Naive thymus-derived CD4-positive, alpha-beta T cell (primary cell): ENCODE measurements around the gene WDR82. TPM values are rescaled to one million over a fixed set of nuclear protein-coding genes. Genes with fewer than 3 reads are reported as not detected.

Experiments
- ATAC-seq: fragments of 150-1000 bp; cut with Tn5 transposase; 2 replicates; pipeline ENCODE4 v1.10.0; 2021; ENCODE audit warnings: mild to moderate bottlenecking, moderate library complexity
- CTCF ChIA-PET: fragments of 350-600 bp; sonication (Branson Sonifier 250); formaldehyde crosslinking; loops from one replicate; lab custom pipeline; 2021; ENCODE audit warnings: antibody characterized with exemption; lab: Charles Lee
- POLR2A ChIA-PET: fragments of 350-600 bp; sonication (Branson Sonifier 250); formaldehyde crosslinking; loops from one replicate; lab custom pipeline; 2021; ENCODE audit warnings: antibody characterized with exemption, inconsistent platforms; lab: Charles Lee
- DNase-seq, 9 donors: peaks; one replicate each; pipeline versions ENCODE4 v3.0.0 to v3.0.0-alpha.2; 2020 to 2022; ENCODE audit warnings: mixed read lengths in 1 of 9
- H3K27ac ChIP-seq: one replicate; pipeline ENCODE4 v1.7.0; 2013; ENCODE audit warnings: mild to moderate bottlenecking, low read depth, low read length, moderate library complexity
- H3K27me3 ChIP-seq, 2 donors: one replicate each; pipeline ENCODE4 v1.7.0; 2013; ENCODE audit warnings: low read length in 2 of 2, mild to moderate bottlenecking in 2 of 2, moderate library complexity in 2 of 2; ENCODE audit not compliant: control insufficient read depth in 2 of 2, insufficient read depth in 2 of 2
- H3K36me3 ChIP-seq, 3 experiments: 1 replicate in 2 of 3; 2 replicates in 1 of 3; pipeline ENCODE4 v1.7.0; 2013; ENCODE audit warnings: low read length in 3 of 3, mild to moderate bottlenecking in 3 of 3, moderate library complexity in 1 of 3; ENCODE audit not compliant: insufficient read depth in 3 of 3, control insufficient read depth in 2 of 3
- H3K4me1 ChIP-seq, 2 donors: one replicate each; pipeline ENCODE4 v1.7.0; 2013; ENCODE audit warnings: low read length in 2 of 2, mild to moderate bottlenecking in 2 of 2, moderate library complexity in 1 of 2; ENCODE audit not compliant: control insufficient read depth in 2 of 2, insufficient read depth in 2 of 2
- H3K4me3 ChIP-seq: 2 replicates; pipeline ENCODE4 v1.7.0; 2013; ENCODE audit warnings: mild to moderate bottlenecking, low read length
- H3K9me3 ChIP-seq, 3 experiments: 1 replicate in 2 of 3; 2 replicates in 1 of 3; pipeline ENCODE4 v1.7.0; 2013; ENCODE audit warnings: low read length in 3 of 3; ENCODE audit not compliant: control insufficient read depth in 2 of 3
- H3K27ac Mint-ChIP-seq, 9 donors: one replicate each; pipeline ENCODE4 v1.8.0; 2020 to 2022; ENCODE audit warnings: mixed read lengths in 9 of 9, mild to moderate bottlenecking in 8 of 9, moderate library complexity in 5 of 9, inconsistent platforms in 2 of 9
- H3K27me3 Mint-ChIP-seq, 5 donors: one replicate each; pipeline ENCODE4 v1.8.0; 2021 to 2022; ENCODE audit warnings: mixed read lengths in 5 of 5, mild to moderate bottlenecking in 1 of 5
- H3K36me3 Mint-ChIP-seq, 5 donors: one replicate each; pipeline ENCODE4 v1.8.0; 2020 to 2022; ENCODE audit warnings: mixed read lengths in 5 of 5, mild to moderate bottlenecking in 3 of 5, inconsistent platforms in 1 of 5
- H3K4me1 Mint-ChIP-seq, 7 donors: one replicate each; pipeline ENCODE4 v1.8.0; 2020 to 2022; ENCODE audit warnings: mixed read lengths in 7 of 7, mild to moderate bottlenecking in 3 of 7, inconsistent platforms in 1 of 7
- H3K4me3 Mint-ChIP-seq, 10 donors: one replicate each; pipeline ENCODE4 v1.8.0; 2020 to 2022; ENCODE audit warnings: mild to moderate bottlenecking in 10 of 10, mixed read lengths in 10 of 10, moderate library complexity in 6 of 10, inconsistent platforms in 2 of 10
- H3K9me3 Mint-ChIP-seq, 11 donors: one replicate each; pipeline ENCODE4 v1.8.0; 2020 to 2022; ENCODE audit warnings: mixed read lengths in 11 of 11, mild to moderate bottlenecking in 4 of 11, inconsistent platforms in 1 of 11, moderate library complexity in 1 of 11
- intact Hi-C, 2 donors: fragments of 100-400 bp; cut with micrococcal nuclease; formaldehyde crosslinking; loops; one replicate each; pipeline ENCODE4 v1.15.1; 2023
- polyA plus RNA-seq, 2 donors: library from polyadenylated mRNA; unstranded; fragments of 300-500 nt; fragmentation: Illumina TruSeq; gene quantifications; one replicate each; pipeline ENCODE4 v1.2.3, GENCODE V29; 2021
- total RNA-seq, 6 experiments: library from RNA in 5 of 6; stranded (reverse) in 5 of 6; gene quantifications; 1 replicate in 5 of 6; 2 replicates in 1 of 6; pipeline ENCODE4 v1.2.3 and lab custom pipeline; 2021 to 2026

The WDR82 gene
- total and polyA plus RNA-seq, 7 experiments from 2014 or later = 112 to 181 (median 135) TPM

GRCh38 chr3:52323526-52324295 is 45.3 kb upstream of the WDR82 start:
- no peak for ATAC-seq
- H3K36me3 Mint-ChIP-seq = peaks cover 4 to 5% (median 5%) of the 10 kb centered on the region in 5 donors
- intact Hi-C loops = no loop called here
- H3K36me3 ChIP-seq = peaks cover 0 to 18% (median 3%) of the 10 kb centered on the region in 3 experiments
- ChIA-PET POLR2A (interaction anchor here (1.4 kb wide), 1 partner anchor 16 kb away, joined by 4 read pairs; no protein-coding TSS in a partner anchor), CTCF (no interaction called here)
- no peak overlapping the region for H3K27ac ChIP-seq
- H3K4me3 Mint-ChIP-seq = no peak overlapping the region
- H3K27me3 ChIP-seq = no peaks in the 10 kb centered on the region
- no peaks in the 10 kb centered on the region for H3K9me3 Mint-ChIP-seq
- DNase-seq = no peak
- no peak overlapping the region for H3K4me3 ChIP-seq
- no peaks in the 10 kb centered on the region for H3K4me1 ChIP-seq
- H3K9me3 ChIP-seq = no peaks in the 10 kb centered on the region
- peaks cover 0 to 6% (median 0%) of the 10 kb centered on the region in 7 donors for H3K4me1 Mint-ChIP-seq
- no peaks in the 10 kb centered on the region for H3K27me3 Mint-ChIP-seq
- H3K27ac Mint-ChIP-seq = no peak overlapping the region

DNA sequence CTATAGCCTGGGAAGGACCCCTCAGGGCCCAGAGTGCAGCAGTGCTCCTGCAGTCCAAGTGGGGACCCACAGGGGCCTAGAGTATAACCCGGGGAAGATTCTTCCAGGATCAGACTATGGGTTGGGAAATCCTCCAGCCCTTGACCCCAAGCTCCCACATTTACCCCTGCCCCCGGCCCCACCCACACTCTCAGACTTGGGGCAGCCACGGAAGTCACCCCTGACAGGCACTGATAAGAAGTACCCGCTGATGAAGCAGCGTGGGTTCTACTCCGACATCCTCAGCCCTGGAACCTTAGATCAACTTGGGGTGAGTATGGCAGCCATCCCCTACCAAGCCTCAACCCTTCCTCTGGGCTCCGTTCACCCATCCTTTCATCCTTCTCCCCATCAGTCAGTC is 44.0 kb upstream of the WDR82 start:
- H3K27ac ChIP-seq = no peak overlapping the region
- ATAC-seq = no peak
- peaks cover 0 to 6% (median 0%) of the 10 kb centered on the region in 5 donors for H3K36me3 Mint-ChIP-seq
- no peak overlapping the region for H3K4me3 Mint-ChIP-seq
- H3K27ac Mint-ChIP-seq = no peak overlapping the region
- CTCF ChIA-PET = no interaction called here
- no peaks in the 10 kb centered on the region for H3K9me3 Mint-ChIP-seq
- no peaks in the 10 kb centered on the region for H3K27me3 Mint-ChIP-seq
- peaks cover 5 to 6% of the 10 kb centered on the region in 2 donors for H3K4me1 ChIP-seq
- H3K27me3 ChIP-seq = no peaks in the 10 kb centered on the region
- no peak overlapping the region for H3K4me3 ChIP-seq
- intact Hi-C loops = no loop called here
- H3K9me3 ChIP-seq = no peaks in the 10 kb centered on the region
- POLR2A ChIA-PET = no interaction called here
- DNase-seq = no peak
- peaks cover 0 to 8% (median 0%) of the 10 kb centered on the region in 3 experiments for H3K36me3 ChIP-seq
- H3K4me1 Mint-ChIP-seq = peaks cover 4 to 11% (median 7%) of the 10 kb centered on the region in 7 donors

DNA sequence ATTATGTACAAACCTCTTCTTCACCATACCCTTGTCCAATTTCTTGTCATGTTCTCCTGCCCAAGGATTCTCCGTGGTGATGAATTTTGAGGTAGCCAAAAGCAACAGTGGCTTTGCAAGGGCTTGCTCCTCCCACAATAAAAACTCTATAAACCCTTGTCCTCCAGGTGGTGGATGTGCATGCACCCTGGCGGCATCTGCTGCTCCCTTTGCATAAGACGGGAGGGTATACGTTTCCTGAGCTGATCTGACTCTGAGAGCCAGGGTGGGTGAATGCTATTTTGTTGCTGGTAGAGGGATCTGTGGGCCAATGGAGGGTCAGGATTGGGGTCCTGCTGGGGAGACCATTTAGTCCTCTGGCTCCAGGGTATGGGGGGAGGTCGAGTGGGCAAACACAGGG is 43.0 kb upstream of the WDR82 start:
- no peak overlapping the region for H3K4me3 Mint-ChIP-seq
- no peaks in the 10 kb centered on the region for H3K9me3 Mint-ChIP-seq
- Histone ChIP-seq H3K4me3 (no peak overlapping the region), H3K36me3 (peaks cover 0 to 8% (median 0%) of the 10 kb centered on the region in 3 experiments), H3K27ac (no peak overlapping the region), H3K27me3 (no peaks in the 10 kb centered on the region), H3K4me1 (peaks cover 9 to 11% of the 10 kb centered on the region in 2 donors), H3K9me3 (no peaks in the 10 kb centered on the region)
- no peak for ATAC-seq
- H3K27ac Mint-ChIP-seq = no peak overlapping the region
- peaks cover 0 to 6% (median 0%) of the 10 kb centered on the region in 5 donors for H3K36me3 Mint-ChIP-seq
- CTCF ChIA-PET = no interaction called here
- POLR2A ChIA-PET = no interaction called here
- no peak for DNase-seq
- H3K27me3 Mint-ChIP-seq = no peaks in the 10 kb centered on the region
- intact Hi-C loops = no loop called here
- H3K4me1 Mint-ChIP-seq = peaks cover 6 to 20% (median 12%) of the 10 kb centered on the region in 7 donors

- peaks cover 0 to 4% (median 0%) of the 10 kb centered on the region in 3 experiments for H3K36me3 ChIP-seq
- Mint-ChIP-seq H3K9me3 (no peaks in the 10 kb centered on the region), H3K36me3 (peaks cover 0 to 6% (median 0%) of the 10 kb centered on the region in 5 donors), H3K4me1 (peaks cover 6 to 22% (median 12%) of the 10 kb centered on the region in 7 donors), H3K27me3 (no peaks in the 10 kb centered on the region), H3K27ac (no peak overlapping the region), H3K4me3 (no peak overlapping the region)
- no peak overlapping the region for H3K27ac ChIP-seq
- H3K4me3 ChIP-seq = no peak overlapping the region
- ATAC-seq = no peak
- H3K27me3 ChIP-seq = no peaks in the 10 kb centered on the region
- DNase-seq = no peak
- ChIA-PET POLR2A (no interaction called here), CTCF (interaction anchor here (1.0 kb wide), 1 partner anchor 98 kb away, joined by 3 read pairs; no protein-coding TSS in a partner anchor)
- H3K4me1 ChIP-seq = peaks cover 9 to 11% of the 10 kb centered on the region in 2 donors
- intact Hi-C loops = loop anchor here in 1 of 2 donors (5.0 kb wide), 1 partner anchor 43 kb away; the partner anchor contains the start of gene WDR82
- no peaks in the 10 kb centered on the region for H3K9me3 ChIP-seq
Measured at GRCh38 chr3:52319921-52320595, 41.6 kb upstream of the WDR82 start.

GRCh38 chr3:52318186-52318816 is 39.9 kb upstream of the WDR82 start:
- CTCF ChIA-PET = interaction anchor here (1.0 to 2.1 kb wide), 2 partner anchors 21 to 87 kb away, joined by 4 to 8 read pairs; no protein-coding TSS in a partner anchor

More at GRCh38 chr3:52318186-52318816, 39.9 kb upstream of the WDR82 start:
- no peaks in the 10 kb centered on the region for H3K27me3 ChIP-seq
- DNase-seq (no peak), ATAC-seq (no peak)
- H3K4me1 ChIP-seq = peaks cover 9 to 11% of the 10 kb centered on the region in 2 donors
- POLR2A ChIA-PET = interaction anchor here (0.9 to 1.2 kb wide), 6 partner anchors 21 to 84 kb away, joined by 3 to 5 read pairs (median 4); partner anchors contain the start of gene GLYCTK
- Mint-ChIP-seq H3K27ac (peak overlapping the region in 1 of 9 donors; percentile 49), H3K27me3 (no peaks in the 10 kb centered on the region), H3K4me1 (peaks cover 6 to 22% (median 17%) of the 10 kb centered on the region in 7 donors), H3K4me3 (peak overlapping the region in 5 of 10 donors; percentile 11 to 81 (median 27)), H3K9me3 (no peaks in the 10 kb centered on the region), H3K36me3 (peaks cover 0 to 6% (median 0%) of the 10 kb centered on the region in 5 donors)
- no peak overlapping the region for H3K27ac ChIP-seq
- H3K9me3 ChIP-seq = no peaks in the 10 kb centered on the region
- intact Hi-C loops = loop anchor here in 1 of 2 donors (5.0 kb wide), 1 partner anchor 41 kb away; the partner anchor contains the start of gene WDR82
- H3K36me3 ChIP-seq = peaks cover 0 to 4% (median 0%) of the 10 kb centered on the region in 3 experiments
- no peak overlapping the region for H3K4me3 ChIP-seq
